ENCODE results near the gene MBD6.

DNA sequence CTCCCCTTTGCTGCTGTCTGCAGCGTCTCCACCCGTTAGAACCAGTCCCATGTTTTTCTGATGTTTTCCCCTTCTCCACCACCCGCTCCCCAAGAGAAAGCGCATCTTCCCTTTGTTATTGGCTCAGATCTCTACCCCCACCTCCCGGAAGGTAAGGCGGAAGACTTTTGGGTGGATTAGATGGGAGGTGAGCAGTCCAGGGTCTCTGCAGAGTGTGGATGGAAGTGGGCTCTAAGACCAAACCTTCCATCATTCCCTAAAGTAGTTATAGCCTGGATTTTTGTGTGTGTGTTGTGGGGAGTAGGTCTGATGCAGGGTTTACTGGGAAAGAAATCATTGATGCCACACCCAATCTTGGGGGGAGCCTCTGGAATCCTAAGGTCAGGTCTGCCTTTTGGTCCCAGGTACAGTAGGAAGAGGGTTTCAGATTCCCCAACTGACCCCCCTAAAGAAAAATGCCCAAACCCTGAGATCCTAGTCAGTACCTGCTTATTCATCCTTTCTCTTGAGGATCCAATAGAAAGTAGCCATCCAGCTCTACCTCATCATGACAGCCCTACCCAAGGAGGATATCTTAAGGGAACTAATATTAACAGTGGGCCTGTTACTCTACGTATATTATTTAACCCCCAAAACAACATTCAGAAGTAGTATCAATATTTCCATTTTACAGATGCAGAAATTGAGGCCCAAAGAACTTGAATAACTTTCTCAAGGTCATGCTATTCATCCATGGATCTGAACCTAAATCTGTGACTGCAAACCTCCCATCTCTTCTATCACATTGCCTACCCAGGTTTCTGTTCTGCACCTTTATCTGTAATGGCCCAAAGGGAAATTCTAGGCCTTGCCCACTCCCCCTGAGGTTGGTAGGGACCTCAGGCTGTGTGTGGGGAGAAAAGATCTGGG is 28.3 kb downstream of the MBD6 start:
- TF ChIP-seq, protein P1, sequence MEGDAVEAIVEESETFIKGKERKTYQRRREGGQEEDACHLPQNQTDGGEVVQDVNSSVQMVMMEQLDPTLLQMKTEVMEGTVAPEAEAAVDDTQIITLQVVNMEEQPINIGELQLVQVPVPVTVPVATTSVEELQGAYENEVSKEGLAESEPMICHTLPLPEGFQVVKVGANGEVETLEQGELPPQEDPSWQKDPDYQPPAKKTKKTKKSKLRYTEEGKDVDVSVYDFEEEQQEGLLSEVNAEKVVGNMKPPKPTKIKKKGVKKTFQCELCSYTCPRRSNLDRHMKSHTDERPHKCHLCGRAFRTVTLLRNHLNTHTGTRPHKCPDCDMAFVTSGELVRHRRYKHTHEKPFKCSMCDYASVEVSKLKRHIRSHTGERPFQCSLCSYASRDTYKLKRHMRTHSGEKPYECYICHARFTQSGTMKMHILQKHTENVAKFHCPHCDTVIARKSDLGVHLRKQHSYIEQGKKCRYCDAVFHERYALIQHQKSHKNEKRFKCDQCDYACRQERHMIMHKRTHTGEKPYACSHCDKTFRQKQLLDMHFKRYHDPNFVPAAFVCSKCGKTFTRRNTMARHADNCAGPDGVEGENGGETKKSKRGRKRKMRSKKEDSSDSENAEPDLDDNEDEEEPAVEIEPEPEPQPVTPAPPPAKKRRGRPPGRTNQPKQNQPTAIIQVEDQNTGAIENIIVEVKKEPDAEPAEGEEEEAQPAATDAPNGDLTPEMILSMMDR (IDR thresholded peaks at IDR 0.05): no peak
- no peak for TF ChIP-seq POLR2A (IDR thresholded peaks at IDR 0.05)
